Hippocampal formation (tissue), 2 donors: ENCODE results near the gene PLA2G4E.

Source experiments
- DNase-seq, 2 donors: peaks; one replicate each; lab custom pipeline; 2025; lab: John Stamatoyannopoulos, UW

Gene PLA2G4E

GRCh38 chr15:41993472-41994170 lies 27.2 kb downstream of the PLA2G4E start:
- no peak for DNase-seq

- no peak for DNase-seq
Observed at GRCh38 chr15:41992803-41993190, 28.0 kb downstream of the PLA2G4E start.

GRCh38 chr15:41992151-41992802 lies 28.6 kb downstream of the PLA2G4E start:
- no peak for DNase-seq

GRCh38 chr15:41990691-41991090 lies 30.2 kb downstream of the PLA2G4E start:
- no peak for DNase-seq

GRCh38 chr15:41990243-41990605 lies 30.6 kb downstream of the PLA2G4E start:
- DNase-seq, result no peak

- DNase-seq, result peak; percentile 46 to 73
Observed at GRCh38 chr15:41989573-41990242, 31.1 kb downstream of the PLA2G4E start.

- no peak for DNase-seq
Observed at GRCh38 chr15:41988896-41989572, 31.8 kb downstream of the PLA2G4E start.

- DNase-seq, result no peak
Observed at GRCh38 chr15:41987925-41988275, 32.9 kb downstream of the PLA2G4E start.

- DNase-seq, result no peak
Observed at GRCh38 chr15:41987246-41987924, 33.5 kb downstream of the PLA2G4E start.

GRCh38 chr15:41985236-41986160 lies 35.3 kb downstream of the PLA2G4E start:
- no peak for DNase-seq

- DNase-seq, result no peak
Observed at GRCh38 chr15:41984622-41985021, 36.2 kb downstream of the PLA2G4E start.

- no peak for DNase-seq
Observed at GRCh38 chr15:41983621-41984571, 36.9 kb downstream of the PLA2G4E start.

GRCh38 chr15:41983221-41983620 lies 37.6 kb downstream of the PLA2G4E start:
- no peak for DNase-seq

GRCh38 chr15:41982133-41982930 lies 38.5 kb downstream of the PLA2G4E start:
- DNase-seq, result no peak

GRCh38 chr15:41981371-41982132 lies 39.3 kb downstream of the PLA2G4E start:
- DNase-seq, result no peak

- no peak for DNase-seq
Observed at GRCh38 chr15:41980654-41981323, 40.1 kb downstream of the PLA2G4E start.

GRCh38 chr15:41979493-41980266 lies 41.2 kb downstream of the PLA2G4E start:
- no peak for DNase-seq
